Measurements from ENCODE around the gene EPHX1. TPM values are rescaled to one million over a fixed set of nuclear protein-coding genes. Genes with fewer than 3 reads are reported as not detected.
"Not testable (repeated sequence)": the region's sequence is repeated elsewhere in the genome, so short reads cannot be mapped to it uniquely, and the experiment has no call there.

Gene EPHX1
- total RNA-seq, 1 donor from 2014 or later = 142 TPM

GRCh38 chr1:225834417-225835329, 24.7 kb downstream of the EPHX1 start:
- no peak overlapping the region for H3K4me3 ChIP-seq
- H3K27me3 ChIP-seq = no peaks in the 10 kb centered on the region
- H3K36me3 ChIP-seq = peaks cover 0 to 74% of the 10 kb centered on the region in 2 donors
- TF ChIP-seq CTCF (IDR thresholded peaks at IDR 0.05) (no peak), POLR2A (IDR thresholded peaks at IDR 0.05) (no peak), POLR2AphosphoS5 (IDR thresholded peaks at IDR 0.05; ENCODE audit: insufficient read depth in 1 of 2, low read depth in 1 of 2) (peak in 1 of 2 donors; percentile 74)
- H3K9me3 ChIP-seq = no peaks in the 10 kb centered on the region
- peak overlapping the region; percentile 77 for H3K27ac ChIP-seq
- peaks cover 22% of the 10 kb centered on the region for H3K4me1 ChIP-seq
- no peak for DNase-seq (ENCODE audit: extremely low spot score in 2 of 2)
- intact Hi-C loops (cut with DNase I) = no loop called here

DNA sequence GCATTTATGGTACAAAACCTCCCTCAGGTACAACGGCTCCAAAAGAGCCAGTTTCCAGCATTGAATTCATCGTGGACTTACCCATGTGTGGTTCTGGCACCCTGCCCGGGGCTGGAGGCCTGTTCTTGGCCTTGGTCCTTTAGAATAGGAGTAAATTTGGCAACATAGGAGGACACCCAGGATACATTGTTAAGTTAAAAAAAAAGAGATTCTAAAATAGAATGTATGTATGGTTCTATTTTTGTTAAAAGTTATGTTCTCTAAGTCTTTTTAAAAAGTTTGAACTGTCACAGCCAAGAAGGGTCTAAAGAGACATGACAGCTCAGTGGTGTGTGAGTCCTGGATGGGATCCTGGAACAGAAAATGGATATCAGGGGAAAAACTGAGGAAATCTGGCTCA, 25.9 kb downstream of the EPHX1 start:
- H3K9me3 ChIP-seq = no peaks in the 10 kb centered on the region
- H3K27ac ChIP-seq = peak overlapping the region; percentile 21
- no peak overlapping the region for H3K4me3 ChIP-seq
- H3K27me3 ChIP-seq = no peaks in the 10 kb centered on the region
- intact Hi-C loops (cut with DNase I) = no loop called here
- no peak for TF ChIP-seq POLR2AphosphoS5 (IDR thresholded peaks at IDR 0.05; ENCODE audit: insufficient read depth in 1 of 2, low read depth in 1 of 2)
- no peak for TF ChIP-seq POLR2A (IDR thresholded peaks at IDR 0.05)
- no peak for TF ChIP-seq CTCF (IDR thresholded peaks at IDR 0.05)
- peaks cover 0 to 77% of the 10 kb centered on the region in 2 donors for H3K36me3 ChIP-seq
- H3K4me1 ChIP-seq = peaks cover 22% of the 10 kb centered on the region
- no peak for DNase-seq (ENCODE audit: extremely low spot score in 2 of 2)

DNA sequence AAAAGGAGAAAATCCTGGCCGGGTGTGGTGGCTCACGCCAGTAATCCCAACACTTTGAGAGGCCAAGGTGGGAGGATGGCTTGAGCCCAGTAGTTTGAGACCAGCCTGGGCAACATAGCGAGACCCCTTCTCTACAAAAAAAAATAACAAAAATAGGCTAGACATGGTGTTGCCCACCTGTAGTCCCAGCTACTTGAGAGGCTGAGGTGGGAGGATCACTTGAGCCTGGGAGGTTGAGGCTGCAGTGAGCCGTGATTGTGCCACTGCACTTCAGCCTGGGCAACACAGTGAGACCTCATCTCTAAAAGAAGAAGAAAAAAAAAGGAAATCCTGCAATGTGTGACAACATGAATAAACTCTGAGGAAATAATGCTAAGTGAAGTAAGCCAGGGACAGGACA, 26.4 kb downstream of the EPHX1 start:
- H3K4me3 ChIP-seq; intact Hi-C loops (cut with DNase I); H3K9me3 ChIP-seq; DNase-seq (ENCODE audit: extremely low spot score in 2 of 2); H3K27me3 ChIP-seq: not testable (repeated sequence)
- Histone ChIP-seq H3K36me3 (peaks cover 0 to 76% of the 10 kb centered on the region in 2 donors), H3K4me1 (peaks cover 22% of the 10 kb centered on the region), H3K27ac (peak overlapping the region; percentile 21)

GRCh38 chr1:225838793-225839192, 28.9 kb downstream of the EPHX1 start:
- peaks cover 0 to 66% of the 10 kb centered on the region in 2 donors for H3K36me3 ChIP-seq
- H3K27ac ChIP-seq = no peak overlapping the region
- H3K27me3 ChIP-seq = no peaks in the 10 kb centered on the region
- peaks cover 22% of the 10 kb centered on the region for H3K4me1 ChIP-seq
- no peak for TF ChIP-seq POLR2AphosphoS5 (IDR thresholded peaks at IDR 0.05; ENCODE audit: insufficient read depth in 1 of 2, low read depth in 1 of 2)
- no peak overlapping the region for H3K4me3 ChIP-seq
- DNase-seq (ENCODE audit: extremely low spot score in 2 of 2) = no peak
- intact Hi-C loops (cut with DNase I) = no loop called here
- H3K9me3 ChIP-seq = no peaks in the 10 kb centered on the region

DNA sequence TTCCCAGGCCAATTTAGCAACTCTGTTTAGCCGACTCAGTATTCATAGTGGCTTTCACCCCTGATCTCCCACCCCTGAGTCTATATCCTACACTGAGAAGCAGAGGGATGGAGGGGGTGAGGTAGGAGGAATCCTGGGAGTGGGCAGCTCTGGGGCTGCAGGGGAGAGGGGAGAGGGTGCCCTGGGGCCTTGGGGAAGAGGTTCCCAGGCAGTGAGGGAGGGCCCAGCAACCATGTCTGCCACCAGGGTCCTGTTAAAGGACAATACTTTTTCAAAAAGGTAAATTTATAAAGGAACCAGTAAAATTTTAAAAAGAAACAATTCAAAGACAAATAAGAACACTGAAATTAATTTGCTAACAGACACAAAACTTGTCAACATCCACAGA, 30.3 kb downstream of the EPHX1 start:
- no peak for DNase-seq (ENCODE audit: extremely low spot score in 2 of 2)
- Histone ChIP-seq H3K4me1 (peaks cover 17% of the 10 kb centered on the region), H3K27ac (peak overlapping the region; percentile 13), H3K36me3 (peaks cover 0 to 69% of the 10 kb centered on the region in 2 donors), H3K27me3 (no peaks in the 10 kb centered on the region), H3K4me3 (no peak overlapping the region), H3K9me3 (no peaks in the 10 kb centered on the region)
- intact Hi-C loops (cut with DNase I) = loop anchor here (10.0 kb wide), 2 partner anchors 135 to 365 kb away; no protein-coding TSS in a partner anchor
- no peak for TF ChIP-seq POLR2A (IDR thresholded peaks at IDR 0.05)
- TF ChIP-seq CTCF (IDR thresholded peaks at IDR 0.05) = no peak
- TF ChIP-seq POLR2AphosphoS5 (IDR thresholded peaks at IDR 0.05; ENCODE audit: insufficient read depth in 1 of 2, low read depth in 1 of 2) = no peak

DNA sequence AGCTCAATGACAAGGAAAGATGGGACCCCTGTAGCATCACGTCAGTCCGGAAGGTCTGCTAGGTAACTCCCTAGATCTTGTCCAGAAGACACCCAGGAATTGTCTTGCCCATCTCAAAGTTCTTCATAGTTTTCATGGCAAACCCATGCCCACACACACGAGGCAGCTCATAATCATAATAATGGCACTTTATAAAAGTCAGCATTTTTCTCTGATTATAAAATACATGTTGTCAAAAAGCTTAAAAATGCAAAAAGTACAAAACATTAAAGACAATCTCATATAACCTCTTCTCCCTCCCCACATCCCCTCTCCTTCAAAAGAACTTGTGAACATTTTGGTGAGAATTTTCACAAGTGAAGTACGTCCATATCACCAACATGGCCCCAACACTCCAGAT, 30.8 kb downstream of the EPHX1 start:
- Histone ChIP-seq H3K4me1 (peaks cover 18% of the 10 kb centered on the region), H3K27me3 (no peaks in the 10 kb centered on the region), H3K36me3 (peaks cover 0 to 69% of the 10 kb centered on the region in 2 donors), H3K9me3 (no peaks in the 10 kb centered on the region), H3K27ac (no peak overlapping the region), H3K4me3 (no peak overlapping the region)
- DNase-seq (ENCODE audit: extremely low spot score in 2 of 2) = no peak
- intact Hi-C loops (cut with DNase I) = loop anchor here (10.0 kb wide), 2 partner anchors 134 to 366 kb away; no protein-coding TSS in a partner anchor
- TF ChIP-seq POLR2AphosphoS5 (IDR thresholded peaks at IDR 0.05; ENCODE audit: insufficient read depth in 1 of 2, low read depth in 1 of 2) = no peak

Measured in vagina (tissue), 2 donors.